Brain microvascular endothelial cell (primary cell): ENCODE measurements around the gene ALKBH3.

Experiments used
- DNase-seq: peaks from one replicate; pipeline ENCODE4 v3.0.0-alpha.2; 2020
- H3K27ac ChIP-seq: fragments of 250-450 bp; sonication (Bioruptor Pico); 2 replicates; pipeline ENCODE4 v1.5.1; 2020; ENCODE audit warnings: mild to moderate bottlenecking, moderate library complexity
- H3K27me3 ChIP-seq: fragments of 250-450 bp; sonication (Bioruptor Pico); replicated peaks from 2 replicates; pipeline ENCODE4 v1.5.1; 2020; ENCODE audit warnings: mild to moderate bottlenecking
- H3K36me3 ChIP-seq: fragments of 250-450 bp; sonication (Bioruptor Pico); replicated peaks from 2 replicates; pipeline ENCODE4 v1.5.1; 2020; ENCODE audit warnings: mild to moderate bottlenecking
- H3K4me3 ChIP-seq: 2 replicates; pipeline ENCODE4 v1.5.1; 2011; ENCODE audit warnings: low read depth, mild to moderate bottlenecking, control low read depth, low read length, moderate library complexity
- CTCF ChIP-seq: IDR thresholded peaks from 2 replicates; pipeline ENCODE4 v1.5.1; 2011; ENCODE audit warnings: low read depth, mild to moderate bottlenecking, moderate library complexity, low read length, control low read depth, inconsistent platforms; ENCODE audit errors: missing control alignments
- in situ Hi-C: cut with HindIII; loops from 2 replicates; pipeline ENCODE4 v1.10.0; 2017; ENCODE audit warnings: low sequenced_read_pairs, low pct_ligation_motif_present

ALKBH3 gene

GRCh38 chr11:43937434-43938411 lies 57.1 kb downstream of the ALKBH3 start:
- TF ChIP-seq CTCF = peak; percentile 31
- Histone ChIP-seq H3K27ac (peak overlapping the region; percentile 63), H3K36me3 (no peaks in the 10 kb centered on the region), H3K27me3 (no peaks in the 10 kb centered on the region), H3K4me3 (no peak overlapping the region)
- in situ Hi-C loops = no loop called here
- DNase-seq = peak; percentile 64

- no peak overlapping the region for H3K27ac ChIP-seq
- peaks cover 2% of the 10 kb centered on the region for H3K27me3 ChIP-seq
- H3K36me3 ChIP-seq = no peaks in the 10 kb centered on the region
- TF ChIP-seq CTCF = no peak
- H3K4me3 ChIP-seq = peak overlapping the region; percentile 46
- DNase-seq = no peak
- in situ Hi-C loops = no loop called here
Observed at GRCh38 chr11:43941257-43941994, 60.8 kb downstream of the ALKBH3 start.

GRCh38 chr11:43942662-43943371 lies 62.2 kb downstream of the ALKBH3 start:
- DNase-seq = peak; percentile 18
- Histone ChIP-seq H3K4me3 (peak overlapping the region; percentile 64), H3K36me3 (no peaks in the 10 kb centered on the region), H3K27ac (no peak overlapping the region), H3K27me3 (peaks cover 2% of the 10 kb centered on the region)
- in situ Hi-C loops = no loop called here
- TF ChIP-seq CTCF = no peak

- TF ChIP-seq CTCF = no peak
- in situ Hi-C loops = no loop called here
- Histone ChIP-seq H3K27me3 (peaks cover 2% of the 10 kb centered on the region), H3K27ac (no peak overlapping the region), H3K4me3 (peak overlapping the region; percentile 64), H3K36me3 (no peaks in the 10 kb centered on the region)
- peak; percentile 14 for DNase-seq
Observed at GRCh38 chr11:43943372-43943930, 62.8 kb downstream of the ALKBH3 start.

- in situ Hi-C loops = no loop called here
- peaks cover 2% of the 10 kb centered on the region for H3K27me3 ChIP-seq
- TF ChIP-seq CTCF = no peak
Observed at GRCh38 chr11:43943931-43944751, 63.5 kb downstream of the ALKBH3 start.

More at GRCh38 chr11:43943931-43944751, 63.5 kb downstream of the ALKBH3 start:
- Histone ChIP-seq H3K27ac (no peak overlapping the region), H3K36me3 (no peaks in the 10 kb centered on the region), H3K4me3 (peak overlapping the region; percentile 64)
- DNase-seq = peak; percentile 43
